HL-60 (cell line): ENCODE results near the gene CLSTN3.

ENCODE experiments used
- DNase-seq, 2 experiments: peaks; one replicate each; pipeline ENCODE4 v3.0.0-alpha.2; 2010 to 2020; ENCODE audit warnings: low read depth in 1 of 2, low spot score in 1 of 2
- H3K27ac ChIP-seq: fragments of 250-450 bp; sonication (Bioruptor Pico); replicated peaks from 2 replicates; pipeline ENCODE4 v1.5.1; 2020; ENCODE audit warnings: mild to moderate bottlenecking, moderate library complexity
- H3K27me3 ChIP-seq: fragments of 250-450 bp; sonication (Bioruptor Pico); 2 replicates; pipeline ENCODE4 v1.5.1; 2021; ENCODE audit warnings: mild to moderate bottlenecking, moderate library complexity; ENCODE audit not compliant: insufficient read depth, poor library complexity, severe bottlenecking
- H3K4me3 ChIP-seq: replicated peaks from 2 replicates; pipeline ENCODE4 v1.5.1; 2011; ENCODE audit warnings: mild to moderate bottlenecking, control low read depth, low read length; ENCODE audit not compliant: insufficient read depth
- GABPA ChIP-seq: IDR thresholded peaks from 2 replicates; pipeline ENCODE4 v1.6.1; 2012; ENCODE audit warnings: low read depth
- POLR2AphosphoS5 ChIP-seq: IDR thresholded peaks from 2 replicates; pipeline ENCODE4 v1.6.1; 2012; ENCODE audit warnings: low read depth
- SPI1 ChIP-seq: IDR thresholded peaks from 2 replicates; pipeline ENCODE4 v1.6.1; 2012; ENCODE audit warnings: low read depth, mild to moderate bottlenecking, borderline replicate concordance
- TF ChIP-seq, protein P1 (sequence below): IDR thresholded peaks from one replicate; pipeline ENCODE4 v1.5.1; 2011; ENCODE audit warnings: low read length, control low read depth, inconsistent platforms; ENCODE audit not compliant: insufficient read depth
- TF ChIP-seq, protein P2 (sequence below): IDR thresholded peaks from 2 replicates; pipeline ENCODE4 v1.6.1; 2012; ENCODE audit warnings: low read depth; ENCODE audit not compliant: insufficient replicate concordance

Gene CLSTN3

DNA sequence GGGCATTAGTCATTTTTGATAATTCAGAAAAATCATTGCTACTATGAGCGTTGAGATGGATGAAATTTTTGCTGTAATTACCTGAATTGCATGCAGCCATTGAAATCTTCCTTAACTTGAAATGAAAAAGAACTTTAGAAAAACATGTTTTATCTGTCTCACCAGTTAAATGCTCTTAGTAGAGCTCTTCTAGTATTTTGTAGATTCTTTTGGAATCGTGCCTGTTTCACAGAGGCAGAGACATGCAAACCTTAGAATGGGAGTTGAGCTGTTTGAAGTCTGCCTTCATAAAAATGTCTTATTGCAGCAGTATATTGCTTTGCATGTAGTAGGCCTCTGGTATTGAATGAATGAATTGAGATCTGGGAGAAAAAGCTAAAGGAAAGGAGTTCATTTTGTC is 63.5 kb downstream of the CLSTN3 start:
- H3K4me3 ChIP-seq = no peak overlapping the region
- no peak overlapping the region for H3K27ac ChIP-seq
- no peak for DNase-seq
- TF ChIP-seq, protein P1, sequence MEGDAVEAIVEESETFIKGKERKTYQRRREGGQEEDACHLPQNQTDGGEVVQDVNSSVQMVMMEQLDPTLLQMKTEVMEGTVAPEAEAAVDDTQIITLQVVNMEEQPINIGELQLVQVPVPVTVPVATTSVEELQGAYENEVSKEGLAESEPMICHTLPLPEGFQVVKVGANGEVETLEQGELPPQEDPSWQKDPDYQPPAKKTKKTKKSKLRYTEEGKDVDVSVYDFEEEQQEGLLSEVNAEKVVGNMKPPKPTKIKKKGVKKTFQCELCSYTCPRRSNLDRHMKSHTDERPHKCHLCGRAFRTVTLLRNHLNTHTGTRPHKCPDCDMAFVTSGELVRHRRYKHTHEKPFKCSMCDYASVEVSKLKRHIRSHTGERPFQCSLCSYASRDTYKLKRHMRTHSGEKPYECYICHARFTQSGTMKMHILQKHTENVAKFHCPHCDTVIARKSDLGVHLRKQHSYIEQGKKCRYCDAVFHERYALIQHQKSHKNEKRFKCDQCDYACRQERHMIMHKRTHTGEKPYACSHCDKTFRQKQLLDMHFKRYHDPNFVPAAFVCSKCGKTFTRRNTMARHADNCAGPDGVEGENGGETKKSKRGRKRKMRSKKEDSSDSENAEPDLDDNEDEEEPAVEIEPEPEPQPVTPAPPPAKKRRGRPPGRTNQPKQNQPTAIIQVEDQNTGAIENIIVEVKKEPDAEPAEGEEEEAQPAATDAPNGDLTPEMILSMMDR = no peak
- TF ChIP-seq POLR2AphosphoS5 = no peak
- no peak for TF ChIP-seq GABPA
- TF ChIP-seq, protein P2, sequence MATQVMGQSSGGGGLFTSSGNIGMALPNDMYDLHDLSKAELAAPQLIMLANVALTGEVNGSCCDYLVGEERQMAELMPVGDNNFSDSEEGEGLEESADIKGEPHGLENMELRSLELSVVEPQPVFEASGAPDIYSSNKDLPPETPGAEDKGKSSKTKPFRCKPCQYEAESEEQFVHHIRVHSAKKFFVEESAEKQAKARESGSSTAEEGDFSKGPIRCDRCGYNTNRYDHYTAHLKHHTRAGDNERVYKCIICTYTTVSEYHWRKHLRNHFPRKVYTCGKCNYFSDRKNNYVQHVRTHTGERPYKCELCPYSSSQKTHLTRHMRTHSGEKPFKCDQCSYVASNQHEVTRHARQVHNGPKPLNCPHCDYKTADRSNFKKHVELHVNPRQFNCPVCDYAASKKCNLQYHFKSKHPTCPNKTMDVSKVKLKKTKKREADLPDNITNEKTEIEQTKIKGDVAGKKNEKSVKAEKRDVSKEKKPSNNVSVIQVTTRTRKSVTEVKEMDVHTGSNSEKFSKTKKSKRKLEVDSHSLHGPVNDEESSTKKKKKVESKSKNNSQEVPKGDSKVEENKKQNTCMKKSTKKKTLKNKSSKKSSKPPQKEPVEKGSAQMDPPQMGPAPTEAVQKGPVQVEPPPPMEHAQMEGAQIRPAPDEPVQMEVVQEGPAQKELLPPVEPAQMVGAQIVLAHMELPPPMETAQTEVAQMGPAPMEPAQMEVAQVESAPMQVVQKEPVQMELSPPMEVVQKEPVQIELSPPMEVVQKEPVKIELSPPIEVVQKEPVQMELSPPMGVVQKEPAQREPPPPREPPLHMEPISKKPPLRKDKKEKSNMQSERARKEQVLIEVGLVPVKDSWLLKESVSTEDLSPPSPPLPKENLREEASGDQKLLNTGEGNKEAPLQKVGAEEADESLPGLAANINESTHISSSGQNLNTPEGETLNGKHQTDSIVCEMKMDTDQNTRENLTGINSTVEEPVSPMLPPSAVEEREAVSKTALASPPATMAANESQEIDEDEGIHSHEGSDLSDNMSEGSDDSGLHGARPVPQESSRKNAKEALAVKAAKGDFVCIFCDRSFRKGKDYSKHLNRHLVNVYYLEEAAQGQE = no peak
- H3K27me3 ChIP-seq = no peaks in the 10 kb centered on the region

DNA sequence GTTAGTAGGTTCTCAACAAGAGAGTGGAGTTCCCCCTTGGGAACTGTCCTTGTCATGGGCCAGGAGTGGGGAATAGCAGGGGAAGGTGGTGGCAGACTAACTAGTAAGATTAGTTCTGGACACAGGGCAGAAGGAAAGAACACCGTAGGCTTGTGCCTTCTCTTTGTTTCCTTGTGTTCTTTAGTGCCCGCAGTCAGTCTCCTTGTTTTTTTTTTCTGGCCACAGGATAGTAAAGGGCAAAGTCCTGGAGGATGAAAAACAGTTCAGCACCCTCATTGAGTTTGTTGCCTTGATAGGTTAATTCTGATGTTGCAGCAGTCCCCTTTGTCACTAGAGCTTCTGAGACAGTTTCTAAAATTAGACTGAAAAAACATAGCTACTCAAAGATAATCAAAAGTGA is 67.7 kb downstream of the CLSTN3 start:
- H3K4me3 ChIP-seq = no peak overlapping the region
- H3K27me3 ChIP-seq = no peaks in the 10 kb centered on the region
- no peak for DNase-seq
- TF ChIP-seq SPI1 (no peak), GABPA (no peak), POLR2AphosphoS5 (no peak)
- TF ChIP-seq, protein P2 = no peak
- TF ChIP-seq, protein P1 = no peak
- no peak overlapping the region for H3K27ac ChIP-seq

DNA sequence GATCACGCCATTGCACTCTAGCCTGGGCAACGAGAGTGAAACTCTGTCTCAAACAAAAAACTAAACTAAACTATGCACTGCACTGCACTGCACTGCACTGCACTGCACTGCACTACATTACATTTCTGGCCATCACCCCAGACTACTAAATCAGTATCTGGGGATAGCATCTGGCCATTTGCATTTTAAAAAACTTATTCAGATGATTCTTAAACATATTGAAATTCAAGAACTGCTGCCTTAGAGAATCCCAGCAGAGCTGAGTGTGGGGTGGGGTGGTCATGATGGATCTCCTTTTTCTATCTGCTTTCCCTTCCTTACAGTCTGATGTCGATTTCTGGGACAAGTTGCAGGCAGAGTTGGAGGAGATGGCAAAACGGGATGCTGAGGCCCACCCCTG is 72.9 kb downstream of the CLSTN3 start:
- Histone ChIP-seq H3K27me3 (no peaks in the 10 kb centered on the region), H3K27ac (no peak overlapping the region), H3K4me3 (no peak overlapping the region)
- DNase-seq = no peak
- TF ChIP-seq, protein P2 = no peak
- TF ChIP-seq GABPA (no peak), SPI1 (no peak), POLR2AphosphoS5 (no peak)
- TF ChIP-seq, protein P1 = no peak
